ENCODE results near the gene BTBD9.

DNA sequence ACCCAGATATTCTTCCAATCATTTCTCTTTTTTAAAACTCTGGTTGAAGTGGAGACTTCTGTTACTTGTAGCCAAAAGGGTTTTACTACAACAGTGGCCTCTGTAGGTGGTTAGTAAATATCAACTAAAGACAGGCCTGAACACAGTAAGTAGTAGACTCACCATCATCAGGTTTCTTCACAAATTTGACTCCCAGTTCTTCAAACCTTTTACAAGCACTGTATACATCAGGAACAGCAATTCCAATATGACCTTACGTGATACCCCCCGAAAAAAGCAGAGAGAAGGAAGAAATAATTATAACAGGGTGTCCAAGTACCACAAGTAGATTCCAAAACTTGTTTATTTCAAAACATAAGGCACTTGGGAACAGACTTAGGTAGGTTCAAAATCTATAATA, 42.1 kb upstream of the BTBD9 start:
- TF ChIP-seq, protein P1, sequence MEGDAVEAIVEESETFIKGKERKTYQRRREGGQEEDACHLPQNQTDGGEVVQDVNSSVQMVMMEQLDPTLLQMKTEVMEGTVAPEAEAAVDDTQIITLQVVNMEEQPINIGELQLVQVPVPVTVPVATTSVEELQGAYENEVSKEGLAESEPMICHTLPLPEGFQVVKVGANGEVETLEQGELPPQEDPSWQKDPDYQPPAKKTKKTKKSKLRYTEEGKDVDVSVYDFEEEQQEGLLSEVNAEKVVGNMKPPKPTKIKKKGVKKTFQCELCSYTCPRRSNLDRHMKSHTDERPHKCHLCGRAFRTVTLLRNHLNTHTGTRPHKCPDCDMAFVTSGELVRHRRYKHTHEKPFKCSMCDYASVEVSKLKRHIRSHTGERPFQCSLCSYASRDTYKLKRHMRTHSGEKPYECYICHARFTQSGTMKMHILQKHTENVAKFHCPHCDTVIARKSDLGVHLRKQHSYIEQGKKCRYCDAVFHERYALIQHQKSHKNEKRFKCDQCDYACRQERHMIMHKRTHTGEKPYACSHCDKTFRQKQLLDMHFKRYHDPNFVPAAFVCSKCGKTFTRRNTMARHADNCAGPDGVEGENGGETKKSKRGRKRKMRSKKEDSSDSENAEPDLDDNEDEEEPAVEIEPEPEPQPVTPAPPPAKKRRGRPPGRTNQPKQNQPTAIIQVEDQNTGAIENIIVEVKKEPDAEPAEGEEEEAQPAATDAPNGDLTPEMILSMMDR (conservative IDR thresholded peaks at IDR 0.05; ENCODE audit: low read depth, low read length): no peak
- TF ChIP-seq EZH2 (IDR thresholded peaks at IDR 0.05; ENCODE audit: low read length, unreplicated experiment): no peak

All from PC-3 (cell line).